ENCODE measurements around the gene NOP14.

DNA sequence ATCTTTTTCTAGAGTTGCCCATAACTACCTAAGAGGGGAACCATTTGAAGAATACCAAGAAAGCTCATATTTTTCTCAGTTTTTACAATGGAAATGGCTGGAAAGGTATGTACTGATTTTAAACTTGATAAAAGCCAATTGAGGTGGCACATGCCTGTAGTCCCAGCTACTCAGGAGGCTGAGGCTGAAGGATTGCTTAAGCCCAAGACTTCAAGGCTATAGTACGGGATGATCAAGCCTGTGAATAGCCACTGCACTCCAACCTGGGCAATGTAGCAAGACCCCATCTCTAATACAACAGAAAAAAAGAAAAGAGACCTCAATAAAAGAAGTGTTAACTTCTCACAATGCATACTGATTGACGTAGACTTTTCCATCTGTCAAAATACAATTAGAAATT is 44.5 kb upstream of the NOP14 start:
- TF ChIP-seq, protein P1, sequence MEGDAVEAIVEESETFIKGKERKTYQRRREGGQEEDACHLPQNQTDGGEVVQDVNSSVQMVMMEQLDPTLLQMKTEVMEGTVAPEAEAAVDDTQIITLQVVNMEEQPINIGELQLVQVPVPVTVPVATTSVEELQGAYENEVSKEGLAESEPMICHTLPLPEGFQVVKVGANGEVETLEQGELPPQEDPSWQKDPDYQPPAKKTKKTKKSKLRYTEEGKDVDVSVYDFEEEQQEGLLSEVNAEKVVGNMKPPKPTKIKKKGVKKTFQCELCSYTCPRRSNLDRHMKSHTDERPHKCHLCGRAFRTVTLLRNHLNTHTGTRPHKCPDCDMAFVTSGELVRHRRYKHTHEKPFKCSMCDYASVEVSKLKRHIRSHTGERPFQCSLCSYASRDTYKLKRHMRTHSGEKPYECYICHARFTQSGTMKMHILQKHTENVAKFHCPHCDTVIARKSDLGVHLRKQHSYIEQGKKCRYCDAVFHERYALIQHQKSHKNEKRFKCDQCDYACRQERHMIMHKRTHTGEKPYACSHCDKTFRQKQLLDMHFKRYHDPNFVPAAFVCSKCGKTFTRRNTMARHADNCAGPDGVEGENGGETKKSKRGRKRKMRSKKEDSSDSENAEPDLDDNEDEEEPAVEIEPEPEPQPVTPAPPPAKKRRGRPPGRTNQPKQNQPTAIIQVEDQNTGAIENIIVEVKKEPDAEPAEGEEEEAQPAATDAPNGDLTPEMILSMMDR (IDR thresholded peaks at IDR 0.05): no peak
- TF ChIP-seq POLR2A (IDR thresholded peaks at IDR 0.05; ENCODE audit: low read depth) (no peak), EP300 (IDR thresholded peaks at IDR 0.05) (no peak), POLR2AphosphoS5 (IDR thresholded peaks at IDR 0.05) (no peak)
